Effector CD4-positive, alpha-beta T cell (primary cell): Measurements from ENCODE around the gene VWA1.
"Not testable (repeated sequence)": the region's sequence is repeated elsewhere in the genome, so short reads cannot be mapped to it uniquely, and the experiment has no call there.

Experiments used
- DNase-seq: peaks from one replicate; pipeline ENCODE4 v3.0.0-alpha.2; 2020

Gene VWA1

DNA sequence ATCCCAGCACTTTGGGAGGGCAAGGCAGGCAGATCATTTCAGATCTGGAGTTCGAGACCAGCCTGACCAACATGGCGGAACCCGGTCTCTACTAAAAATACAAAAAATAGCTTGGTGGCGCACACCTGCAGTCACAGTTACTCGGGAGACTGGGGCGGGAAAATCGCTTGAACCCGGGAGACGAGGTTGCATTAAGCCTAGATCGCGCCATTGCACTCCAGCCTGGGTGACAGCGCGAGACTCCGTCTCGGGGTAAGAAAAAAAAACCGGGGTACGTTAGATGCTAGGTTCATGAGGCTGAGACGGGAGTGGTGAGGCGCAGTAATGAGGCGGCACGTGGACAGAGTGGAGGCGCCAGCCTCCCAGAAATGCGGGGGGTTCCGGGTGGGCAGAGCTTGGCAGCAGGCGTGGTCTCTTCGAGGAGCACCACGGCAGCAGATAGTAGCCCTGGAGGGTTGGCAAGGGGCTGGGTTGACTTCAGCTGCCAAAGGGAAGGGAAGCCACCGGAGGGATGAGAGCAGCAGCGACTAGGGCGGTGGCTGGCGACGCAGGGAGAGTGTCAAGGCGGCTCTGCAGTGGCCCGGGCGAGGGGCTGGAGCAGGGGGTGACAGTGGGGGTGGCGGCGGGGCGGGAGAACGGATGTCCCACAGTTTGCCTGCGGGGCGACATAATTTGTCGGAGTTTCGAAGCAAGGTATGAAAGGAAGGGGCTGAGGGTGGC is 29.2 kb upstream of the VWA1 start:
- DNase-seq: no peak

DNA sequence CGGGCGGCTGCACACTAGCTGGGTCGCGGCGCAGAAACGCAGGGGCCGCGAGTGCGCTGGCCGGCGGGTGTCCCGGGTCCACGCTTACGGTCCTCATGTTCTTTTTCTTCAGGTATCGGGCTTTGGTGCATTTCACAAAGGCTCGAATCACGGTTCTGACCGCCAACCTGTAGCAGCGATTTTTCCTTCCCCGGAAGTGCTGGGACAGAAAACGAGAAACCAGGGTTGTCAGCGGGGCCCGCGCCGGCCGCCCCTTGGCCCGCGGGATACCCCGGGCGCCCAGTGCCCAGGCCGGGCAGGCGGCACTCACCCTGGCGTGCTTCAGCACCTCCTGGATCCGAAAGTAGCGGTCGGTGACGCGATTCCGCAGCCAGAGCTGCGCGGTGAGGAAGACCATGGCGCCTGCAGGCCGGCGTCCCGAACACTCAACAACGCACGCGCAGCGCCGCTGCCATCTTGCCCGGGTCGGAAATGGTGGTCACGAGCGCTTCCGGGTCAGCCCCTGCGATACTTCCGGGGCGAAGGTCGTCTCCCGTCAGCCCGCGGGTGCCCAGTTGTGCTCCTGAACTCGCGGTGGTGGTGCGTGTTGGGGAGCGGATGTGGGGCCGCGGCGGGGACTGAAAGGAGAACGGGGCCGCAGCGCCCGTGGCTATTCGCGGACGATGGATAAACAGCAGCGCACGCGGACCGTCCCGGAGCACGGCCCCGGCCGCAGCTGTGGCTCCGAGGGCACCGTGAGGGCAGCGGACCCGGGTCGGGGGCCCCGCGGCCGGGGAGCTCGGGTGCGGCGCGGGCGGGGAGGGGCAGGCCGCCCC is 28.5 kb upstream of the VWA1 start, which contains the start of gene MRPL20:
TSS of gene MRPL20 (minus strand) at position 473 of the 815 bp plus-strand sequence. CDS start at position 397, 76 bp downstream.
- peak; percentile 96 for DNase-seq

GRCh38 chr1:1407636-1408318 is 27.7 kb upstream of the VWA1 start:
- DNase-seq: no peak

- not testable (repeated sequence) for DNase-seq
Observed at GRCh38 chr1:1410238-1410637, 25.3 kb upstream of the VWA1 start.

DNA sequence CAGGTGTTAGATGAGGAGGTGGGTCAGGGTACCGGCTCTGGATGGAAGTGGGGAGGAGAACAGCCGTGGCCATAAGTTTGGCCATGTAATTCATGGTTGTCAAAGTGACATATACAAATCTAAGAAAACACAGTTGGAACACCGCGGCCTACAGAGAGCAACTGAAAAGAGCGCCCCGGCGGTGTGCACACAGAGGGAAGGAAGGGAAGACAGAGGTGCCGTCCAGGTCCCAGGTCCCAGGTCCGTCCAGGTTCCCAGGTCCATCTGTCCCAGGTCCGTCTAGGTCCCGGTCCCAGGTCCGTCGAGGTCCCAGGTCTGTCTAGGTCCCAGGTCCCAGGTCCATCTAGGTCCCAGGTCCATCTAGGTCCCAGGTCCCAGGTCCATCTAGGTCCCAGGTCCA is 23.9 kb upstream of the VWA1 start:
- DNase-seq: no peak

- not testable (repeated sequence) for DNase-seq
Observed at GRCh38 chr1:1412311-1412902, 23.1 kb upstream of the VWA1 start.

- no peak for DNase-seq
Observed at GRCh38 chr1:1415751-1416150, 19.7 kb upstream of the VWA1 start.

GRCh38 chr1:1417396-1417795 is 18.1 kb upstream of the VWA1 start:
- not testable (repeated sequence) for DNase-seq

DNA sequence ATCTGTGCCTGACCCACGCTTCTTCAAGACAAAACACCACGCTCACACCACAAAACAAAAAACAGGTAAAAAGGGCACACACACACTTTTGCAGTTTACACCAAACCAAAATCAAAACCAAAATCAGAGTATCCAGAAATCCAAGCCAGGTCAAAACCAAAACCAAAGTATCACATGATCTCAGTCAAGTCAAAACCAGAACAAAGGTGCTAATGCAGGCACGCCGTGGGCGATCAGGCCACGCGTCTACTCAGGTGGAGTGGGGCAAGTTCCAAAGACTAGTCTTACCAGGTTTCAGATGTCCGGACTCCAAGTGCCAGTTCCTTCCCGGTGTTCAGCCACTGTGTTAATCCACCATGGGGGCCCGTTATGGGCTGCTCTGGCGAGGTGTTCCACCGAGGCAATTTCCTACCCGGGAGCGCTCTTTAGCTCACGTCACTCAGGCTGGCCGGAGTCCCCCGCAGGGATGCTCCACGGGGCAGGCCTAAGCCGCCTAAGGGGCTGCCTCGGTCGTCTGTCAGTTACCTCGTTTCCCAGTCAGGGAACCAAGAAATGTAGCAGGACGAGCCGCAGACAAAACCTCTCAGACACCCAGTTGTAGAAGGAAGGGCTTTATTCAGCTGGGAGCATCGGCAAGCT is 17.5 kb upstream of the VWA1 start:
- DNase-seq: not testable (repeated sequence)

DNA sequence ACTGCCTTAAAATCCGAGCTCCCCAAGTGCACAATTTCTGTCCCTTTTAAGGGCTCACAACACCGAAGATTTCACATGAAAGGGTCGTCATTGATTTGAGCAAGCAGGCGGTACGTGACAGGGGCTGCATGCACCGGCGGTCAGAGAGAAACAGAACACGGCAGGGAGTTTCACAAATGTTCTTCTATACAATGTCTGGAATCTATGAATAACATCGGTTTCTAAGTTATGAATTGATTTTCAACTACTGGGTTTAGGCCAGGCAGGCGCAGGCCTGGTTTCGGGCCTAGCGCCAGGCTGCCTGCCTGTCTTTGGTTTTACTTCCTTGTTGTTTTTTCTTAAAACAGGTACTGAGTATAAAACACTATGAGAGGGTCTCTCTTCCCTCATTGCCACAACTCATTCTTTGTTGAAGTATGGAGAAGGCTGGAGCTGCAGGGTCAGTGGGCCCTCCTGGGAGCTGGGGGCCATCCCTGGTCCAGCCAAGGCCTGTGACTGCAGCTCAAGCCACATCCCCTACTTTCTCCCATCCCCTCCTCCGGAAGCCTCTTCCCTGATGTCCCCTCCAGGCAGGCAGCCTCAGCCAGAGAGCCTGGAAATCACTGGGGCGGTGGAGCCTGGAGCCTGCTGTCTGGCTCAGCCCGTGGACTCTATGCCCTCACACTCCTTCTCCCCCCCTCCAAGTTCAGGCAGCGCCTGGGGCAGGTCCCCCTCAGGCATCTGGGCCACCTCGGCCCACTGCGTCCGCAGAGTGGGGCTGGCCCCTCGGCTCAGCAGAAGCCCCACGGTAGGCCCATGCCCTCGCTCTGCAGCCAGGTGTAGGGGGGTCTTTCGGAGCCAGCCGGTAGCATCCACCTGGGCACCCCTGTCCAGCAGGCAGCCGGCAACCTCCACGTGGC is 16.8 kb upstream of the VWA1 start:
- DNase-seq: no peak

GRCh38 chr1:1419363-1419812 is 16.1 kb upstream of the VWA1 start:
- DNase-seq: no peak

GRCh38 chr1:1419813-1420653 is 15.5 kb upstream of the VWA1 start:
- no peak for DNase-seq

DNA sequence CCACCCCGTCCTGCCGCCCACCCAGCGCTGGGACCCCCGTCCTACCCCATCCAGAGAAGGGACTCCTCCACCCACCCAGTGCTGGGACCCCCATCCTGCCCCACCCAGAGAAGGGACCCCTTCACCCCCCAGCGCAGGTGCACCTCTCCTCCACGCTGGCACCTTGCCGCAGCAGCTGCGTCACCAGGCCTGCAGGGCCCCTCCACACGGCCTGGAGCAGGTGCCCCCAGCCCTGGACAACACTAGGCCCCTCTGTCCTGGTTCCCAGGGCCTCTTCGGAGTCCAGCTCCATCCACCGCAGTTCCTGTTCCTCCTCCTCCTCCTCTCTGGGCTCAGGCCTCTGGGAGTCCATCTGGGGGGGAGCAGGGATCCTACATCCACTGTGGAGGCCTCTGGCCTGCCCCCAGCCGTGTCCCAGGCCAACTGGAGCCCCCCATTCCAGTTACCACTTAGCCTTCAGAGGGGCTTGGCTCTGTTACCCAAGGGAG is 14.8 kb upstream of the VWA1 start:
- no peak for DNase-seq

GRCh38 chr1:1421147-1421906 is 14.2 kb upstream of the VWA1 start, which contains the start of gene ANKRD65:
Gene ANKRD65 (minus strand): TSS chr1:1421276. CDS start chr1:1421005, 271 bp downstream.
- DNase-seq: no peak

GRCh38 chr1:1421907-1422464 is 13.5 kb upstream of the VWA1 start:
- DNase-seq: no peak

GRCh38 chr1:1422465-1423244 is 12.8 kb upstream of the VWA1 start:
- no peak for DNase-seq

DNA sequence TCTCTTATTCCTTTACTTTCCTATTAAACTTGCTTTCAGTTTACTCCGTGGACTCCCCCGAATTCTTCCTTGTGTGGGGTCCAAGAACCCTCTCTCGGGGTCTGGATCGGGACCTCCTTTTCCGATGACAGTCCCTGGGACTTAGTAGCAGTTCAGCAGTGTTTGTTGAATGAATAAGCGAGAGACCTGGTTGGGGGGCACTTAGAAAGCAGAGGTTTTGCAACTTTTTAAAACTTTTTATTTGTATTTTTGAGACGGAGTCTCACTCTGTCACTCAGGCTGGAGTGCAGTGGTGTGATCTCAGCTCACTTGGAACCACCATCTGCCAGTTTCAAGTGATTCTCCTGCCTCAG is 12.3 kb upstream of the VWA1 start:
- no peak for DNase-seq

GRCh38 chr1:1424707-1425106 is 10.8 kb upstream of the VWA1 start:
- DNase-seq: no peak
